Smooth muscle cell (in vitro differentiated cells): ENCODE data around the gene MGAT5. TPM values are rescaled to one million over a fixed set of nuclear protein-coding genes. Genes with fewer than 3 reads are reported as not detected.
A peak's percentile ranks its signal among the peaks of the same experiment; 100 is the strongest.

Source experiments
- DNase-seq: peaks from one replicate; lab custom pipeline; 2025; ENCODE audit not compliant: unreplicated experiment; lab: John Stamatoyannopoulos, UW
- H2AFZ ChIP-seq: fragments of 200-600 bp; sonication (generic); 2 replicates; pipeline ENCODE4 v1.6.0; 2016; ENCODE audit warnings: antibody characterized with exemption, low read depth, mild to moderate bottlenecking
- H3F3A ChIP-seq: fragments of 200-600 bp; sonication (generic); 2 replicates; pipeline ENCODE4 v1.6.0; 2017; ENCODE audit warnings: antibody characterized with exemption, low read depth
- H3K27ac ChIP-seq: fragments of 200-600 bp; sonication (generic); 2 replicates; pipeline ENCODE4 v1.5.1; 2016; ENCODE audit warnings: low read depth, mild to moderate bottlenecking
- H3K27me3 ChIP-seq: fragments of 200-600 bp; sonication (generic); 2 replicates; pipeline ENCODE4 v1.6.1; 2016; ENCODE audit warnings: low read depth, mild to moderate bottlenecking
- H3K36me3 ChIP-seq: fragments of 200-600 bp; sonication (generic); 2 replicates; pipeline ENCODE4 v1.5.1; 2016; ENCODE audit warnings: low read depth
- H3K4me1 ChIP-seq: fragments of 200-600 bp; sonication (generic); 2 replicates; pipeline ENCODE4 v1.5.1; 2016; ENCODE audit warnings: low read depth
- H3K4me2 ChIP-seq: fragments of 200-600 bp; sonication (generic); 2 replicates; pipeline ENCODE4 v1.6.0; 2016; ENCODE audit warnings: mild to moderate bottlenecking
- H3K4me3 ChIP-seq: fragments of 200-600 bp; sonication (generic); 2 replicates; pipeline ENCODE4 v1.5.1; 2016; ENCODE audit warnings: mild to moderate bottlenecking
- H3K79me2 ChIP-seq: fragments of 200-600 bp; sonication (generic); 2 replicates; pipeline ENCODE4 v1.6.0; 2016; ENCODE audit warnings: low read depth, mild to moderate bottlenecking
- H3K9ac ChIP-seq: fragments of 200-600 bp; sonication (generic); 2 replicates; pipeline ENCODE4 v1.6.0; 2016; ENCODE audit warnings: low read depth
- H3K9me3 ChIP-seq: fragments of 200-600 bp; sonication (generic); replicated peaks from 2 replicates; pipeline ENCODE4 v1.5.1; 2016; ENCODE audit warnings: low read depth
- H4K20me1 ChIP-seq: fragments of 200-600 bp; sonication (generic); 2 replicates; pipeline ENCODE4 v1.6.0; 2016; ENCODE audit warnings: low read depth
- CTCF ChIP-seq: fragments of 200-600 bp; sonication (generic); IDR thresholded peaks from 2 replicates; pipeline ENCODE4 v1.5.1; 2017; ENCODE audit warnings: borderline replicate concordance, mild to moderate bottlenecking, antibody characterized with exemption; ENCODE audit not compliant: insufficient read depth, poor library complexity, severe bottlenecking
- WGBS: methylation state at CpG from one replicate; pipeline ENCODE4 v1.1.7; 2016; ENCODE audit warnings: low lambda C conversion rate; 5-methylcytosine and 5-hydroxymethylcytosine counted together
- polyA plus RNA-seq: library from polyadenylated mRNA; unstranded; fragments of >200 nt; fragmentation: Nextera tagmentation; extraction: Ambion mirVana; gene quantifications from 2 replicates; pipeline ENCODE4 v1.2.1, GENCODE V29; 2016
- total RNA-seq: library from RNA; depleted of rRNA; stranded (reverse); fragments of >200 nt; gene quantifications from 2 replicates; pipeline ENCODE4 v1.2.3, GENCODE V29; 2014

The MGAT5 gene
- total and polyA plus RNA-seq, 2 experiments from 2014 or later = 4.5 to 33.8 TPM

DNA sequence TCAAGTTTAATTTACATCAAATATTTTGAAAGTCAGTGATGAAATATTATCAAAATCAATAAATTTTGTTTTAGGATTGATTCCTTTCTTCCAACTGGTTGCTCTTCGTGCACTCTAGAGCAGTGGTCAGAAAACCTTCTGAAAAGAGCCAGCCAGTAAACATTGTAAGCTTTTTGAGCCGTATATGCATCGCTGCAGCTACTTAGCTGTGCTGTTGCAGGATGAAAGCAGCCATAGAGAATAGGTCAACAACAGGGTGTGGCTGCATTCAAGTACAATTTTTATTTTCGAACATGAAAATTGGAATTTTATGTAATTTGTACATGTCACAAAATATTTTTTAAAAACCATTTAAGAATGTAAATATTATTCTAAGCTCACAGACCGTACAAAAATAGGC lies 94.9 kb downstream of the MGAT5 start:
- no peak for DNase-seq
- Histone ChIP-seq H3K9ac (no peak overlapping the region), H3K36me3 (no peaks in the 10 kb centered on the region), H3K9me3 (no peaks in the 10 kb centered on the region), H2AFZ (no peak overlapping the region), H3K4me1 (peaks cover 10% of the 10 kb centered on the region), H3K4me3 (no peak overlapping the region), H3K4me2 (no peak overlapping the region), H3K79me2 (no peaks in the 10 kb centered on the region), H3K27ac (peak overlapping the region; percentile 61), H4K20me1 (no peaks in the 10 kb centered on the region), H3K27me3 (no peaks in the 10 kb centered on the region), H3F3A (no peaks in the 10 kb centered on the region)
- TF ChIP-seq CTCF = no peak
- 86% methylated on average over 5 of the region's 5 CpGs for WGBS

- Histone ChIP-seq H3K27me3 (no peaks in the 10 kb centered on the region), H3K79me2 (no peaks in the 10 kb centered on the region), H3K4me3 (no peak overlapping the region), H3F3A (no peaks in the 10 kb centered on the region), H3K4me2 (no peak overlapping the region), H2AFZ (no peak overlapping the region), H3K27ac (no peak overlapping the region), H3K36me3 (no peaks in the 10 kb centered on the region), H3K9me3 (no peaks in the 10 kb centered on the region), H4K20me1 (no peaks in the 10 kb centered on the region), H3K4me1 (peaks cover 10% of the 10 kb centered on the region), H3K9ac (no peak overlapping the region)
- no peak for TF ChIP-seq CTCF
- WGBS = 64% methylated on average over 3 of the region's 3 CpGs
- DNase-seq = no peak
Measured at GRCh38 chr2:134351016-134351415, 97.1 kb downstream of the MGAT5 start.

GRCh38 chr2:134351899-134352298 lies 98.0 kb downstream of the MGAT5 start:
- 90% methylated on average over 2 of the region's 2 CpGs for WGBS
- DNase-seq = no peak
- no peaks in the 10 kb centered on the region for H3K36me3 ChIP-seq

More at GRCh38 chr2:134351899-134352298, 98.0 kb downstream of the MGAT5 start:
- Histone ChIP-seq H3K79me2 (no peaks in the 10 kb centered on the region), H2AFZ (no peak overlapping the region), H3K27ac (no peak overlapping the region), H4K20me1 (no peaks in the 10 kb centered on the region), H3K9me3 (no peaks in the 10 kb centered on the region), H3K9ac (no peak overlapping the region), H3K4me3 (no peak overlapping the region), H3K4me1 (peaks cover 10% of the 10 kb centered on the region), H3K27me3 (no peaks in the 10 kb centered on the region), H3K4me2 (no peak overlapping the region), H3F3A (no peaks in the 10 kb centered on the region)
- no peak for TF ChIP-seq CTCF
